Tibial nerve (tissue), 4 donors: ENCODE data around the gene PTX4. TPM values are rescaled to one million over a fixed set of nuclear protein-coding genes. Genes with fewer than 3 reads are reported as not detected.

Experiments
- DNase-seq, 2 donors: peaks; one replicate each; pipeline ENCODE4 v3.0.0-alpha.2; 2019; ENCODE audit warnings: low spot score in 2 of 2
- H3K27ac ChIP-seq, 4 donors: fragments of 200-600 bp; sonication (generic) in 3 of 4; one replicate each; pipeline ENCODE4 v1.5.1; 2017 to 2019; ENCODE audit warnings: mild to moderate bottlenecking in 1 of 4
- H3K27me3 ChIP-seq, 2 donors: fragments of 200-600 bp; sonication (generic) in 1 of 2; one replicate each; pipeline versions ENCODE4 v1.5.1 to v1.6.0; 2017 to 2019
- H3K36me3 ChIP-seq, 3 donors: fragments of 200-600 bp; sonication (generic); one replicate each; pipeline ENCODE4 v1.5.1; 2018 to 2019
- H3K4me1 ChIP-seq, 4 donors: fragments of 200-600 bp; sonication (generic) in 3 of 4; one replicate each; pipeline ENCODE4 v1.5.1; 2017 to 2019
- H3K4me3 ChIP-seq, 4 donors: fragments of 200-600 bp; sonication (generic) in 3 of 4; one replicate each; pipeline ENCODE4 v1.5.1; 2017 to 2019; ENCODE audit warnings: mild to moderate bottlenecking in 1 of 4, moderate library complexity in 1 of 4
- H3K9me3 ChIP-seq, 4 donors: fragments of 200-600 bp; sonication (generic) in 3 of 4; one replicate each; pipeline ENCODE4 v1.5.1; 2017 to 2019
- EP300 ChIP-seq, 2 donors: sonication (generic); formaldehyde crosslinking; IDR thresholded peaks; one replicate each; pipeline ENCODE4 v1.6.1; 2017; ENCODE audit warnings: antibody characterized with exemption in 2 of 2, mild to moderate bottlenecking in 1 of 2
- POLR2A ChIP-seq, 2 donors: fragments of 450-650 bp; IDR thresholded peaks; one replicate each; pipeline ENCODE4 v1.6.1; 2017; ENCODE audit warnings: antibody characterized with exemption in 2 of 2, mild to moderate bottlenecking in 2 of 2, moderate library complexity in 2 of 2
- WGBS, 2 donors: methylation state at CpG; one replicate each; pipeline ENCODE4 v1.1.5; 2018; 5-methylcytosine and 5-hydroxymethylcytosine counted together
- total RNA-seq, 4 donors: library from RNA; depleted of rRNA; stranded (reverse); fragments of >200 nt; gene quantifications; one replicate each; pipeline ENCODE4 v1.1.0, GENCODE V29; 2016
- TF ChIP-seq, protein P1 (sequence below), 5 experiments: fragments of 200-600 bp in 3 of 5; fragments of 450-650 bp in 2 of 5; sonication (generic) in 3 of 5; IDR thresholded peaks; one replicate each; pipeline ENCODE4 v1.5.1; 2016 to 2019; ENCODE audit warnings: antibody characterized with exemption in 5 of 5, mild to moderate bottlenecking in 3 of 5, moderate library complexity in 2 of 5

The PTX4 gene
- total RNA-seq, 4 donors from 2014 or later: not detected

DNA sequence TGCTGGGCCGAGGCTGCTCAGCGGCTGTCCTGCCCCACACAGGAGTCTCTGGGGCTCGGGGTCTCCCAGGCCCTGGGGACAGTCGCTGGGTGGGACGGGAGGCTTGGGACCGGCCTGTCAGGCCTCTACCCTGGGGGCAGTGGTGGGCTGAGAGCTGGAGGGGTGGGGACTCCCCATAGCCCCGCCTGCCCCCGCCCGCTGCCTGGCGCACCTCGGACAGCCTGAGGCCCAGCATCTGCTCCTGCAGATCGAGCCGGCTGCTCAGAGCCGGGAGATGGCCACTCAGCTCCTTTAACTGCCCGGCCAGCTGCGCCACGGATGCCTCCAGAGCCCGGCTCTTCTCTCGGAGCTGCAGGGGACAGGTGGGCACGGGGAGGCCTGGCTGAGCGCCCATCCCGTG lies 51.1 kb downstream of the PTX4 start:
- 78 to 90% methylated on average over 14 to 20 of the region's 22 CpGs for WGBS, 2 donors
- peaks cover 0 to 83% (median 0%) of the 10 kb centered on the region in 3 donors for H3K36me3 ChIP-seq
- H3K27ac ChIP-seq: no peak overlapping the region

DNA sequence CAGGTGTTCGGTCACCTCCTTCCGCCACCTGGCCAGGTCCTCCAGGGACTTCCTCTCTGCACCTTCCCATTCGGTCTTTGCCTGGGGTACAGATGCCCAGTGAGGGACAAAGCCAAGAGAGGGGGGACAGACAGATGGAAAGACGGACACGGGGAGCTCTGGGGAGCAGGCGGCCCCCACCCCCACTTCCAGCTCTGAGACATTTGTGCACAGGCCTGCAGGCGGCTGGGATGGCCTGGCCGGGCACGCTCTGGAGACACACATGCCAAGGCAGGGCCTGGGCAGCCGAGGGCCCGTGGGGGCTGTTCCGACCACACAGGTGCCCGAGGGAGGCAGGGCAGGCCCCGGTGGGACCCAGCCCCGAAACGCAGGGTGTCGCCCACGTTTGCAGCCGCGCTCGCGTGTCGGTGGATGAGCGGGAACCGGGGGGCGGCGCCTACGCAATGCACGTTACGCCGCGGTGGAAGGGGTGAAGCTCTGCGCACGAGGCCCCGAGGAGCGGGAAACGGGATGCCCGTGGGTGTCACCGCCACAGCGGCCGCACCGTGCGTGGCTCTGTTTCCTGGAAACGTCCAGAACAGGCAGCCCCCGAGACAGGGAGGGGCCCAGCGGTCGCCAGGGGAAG lies 51.9 kb downstream of the PTX4 start:
- 88 to 89% methylated on average over 47 of the region's 47 CpGs for WGBS, 2 donors
- H3K27ac ChIP-seq: no peak overlapping the region
- H3K9me3 ChIP-seq: no peaks in the 10 kb centered on the region
- DNase-seq: no peak
- no peak for TF ChIP-seq POLR2A (IDR thresholded peaks at IDR 0.05)
- TF ChIP-seq EP300 (IDR thresholded peaks at IDR 0.05): no peak
- TF ChIP-seq, protein P1, sequence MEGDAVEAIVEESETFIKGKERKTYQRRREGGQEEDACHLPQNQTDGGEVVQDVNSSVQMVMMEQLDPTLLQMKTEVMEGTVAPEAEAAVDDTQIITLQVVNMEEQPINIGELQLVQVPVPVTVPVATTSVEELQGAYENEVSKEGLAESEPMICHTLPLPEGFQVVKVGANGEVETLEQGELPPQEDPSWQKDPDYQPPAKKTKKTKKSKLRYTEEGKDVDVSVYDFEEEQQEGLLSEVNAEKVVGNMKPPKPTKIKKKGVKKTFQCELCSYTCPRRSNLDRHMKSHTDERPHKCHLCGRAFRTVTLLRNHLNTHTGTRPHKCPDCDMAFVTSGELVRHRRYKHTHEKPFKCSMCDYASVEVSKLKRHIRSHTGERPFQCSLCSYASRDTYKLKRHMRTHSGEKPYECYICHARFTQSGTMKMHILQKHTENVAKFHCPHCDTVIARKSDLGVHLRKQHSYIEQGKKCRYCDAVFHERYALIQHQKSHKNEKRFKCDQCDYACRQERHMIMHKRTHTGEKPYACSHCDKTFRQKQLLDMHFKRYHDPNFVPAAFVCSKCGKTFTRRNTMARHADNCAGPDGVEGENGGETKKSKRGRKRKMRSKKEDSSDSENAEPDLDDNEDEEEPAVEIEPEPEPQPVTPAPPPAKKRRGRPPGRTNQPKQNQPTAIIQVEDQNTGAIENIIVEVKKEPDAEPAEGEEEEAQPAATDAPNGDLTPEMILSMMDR (IDR thresholded peaks at IDR 0.05): no peak
- H3K36me3 ChIP-seq: peaks cover 0 to 77% (median 0%) of the 10 kb centered on the region in 3 donors
- peaks cover 0 to 5% of the 10 kb centered on the region in 2 donors for H3K27me3 ChIP-seq
- H3K4me1 ChIP-seq: no peaks in the 10 kb centered on the region
- no peak overlapping the region for H3K4me3 ChIP-seq

More for the DNA sequence above, 51.1 kb downstream of the PTX4 start:
- TF ChIP-seq EP300 (IDR thresholded peaks at IDR 0.05) (no peak), POLR2A (IDR thresholded peaks at IDR 0.05) (no peak)
- TF ChIP-seq, protein P1 (IDR thresholded peaks at IDR 0.05): no peak
- Histone ChIP-seq H3K4me3 (no peak overlapping the region), H3K27me3 (no peaks in the 10 kb centered on the region), H3K4me1 (no peaks in the 10 kb centered on the region), H3K9me3 (no peaks in the 10 kb centered on the region)
- DNase-seq: no peak

DNA sequence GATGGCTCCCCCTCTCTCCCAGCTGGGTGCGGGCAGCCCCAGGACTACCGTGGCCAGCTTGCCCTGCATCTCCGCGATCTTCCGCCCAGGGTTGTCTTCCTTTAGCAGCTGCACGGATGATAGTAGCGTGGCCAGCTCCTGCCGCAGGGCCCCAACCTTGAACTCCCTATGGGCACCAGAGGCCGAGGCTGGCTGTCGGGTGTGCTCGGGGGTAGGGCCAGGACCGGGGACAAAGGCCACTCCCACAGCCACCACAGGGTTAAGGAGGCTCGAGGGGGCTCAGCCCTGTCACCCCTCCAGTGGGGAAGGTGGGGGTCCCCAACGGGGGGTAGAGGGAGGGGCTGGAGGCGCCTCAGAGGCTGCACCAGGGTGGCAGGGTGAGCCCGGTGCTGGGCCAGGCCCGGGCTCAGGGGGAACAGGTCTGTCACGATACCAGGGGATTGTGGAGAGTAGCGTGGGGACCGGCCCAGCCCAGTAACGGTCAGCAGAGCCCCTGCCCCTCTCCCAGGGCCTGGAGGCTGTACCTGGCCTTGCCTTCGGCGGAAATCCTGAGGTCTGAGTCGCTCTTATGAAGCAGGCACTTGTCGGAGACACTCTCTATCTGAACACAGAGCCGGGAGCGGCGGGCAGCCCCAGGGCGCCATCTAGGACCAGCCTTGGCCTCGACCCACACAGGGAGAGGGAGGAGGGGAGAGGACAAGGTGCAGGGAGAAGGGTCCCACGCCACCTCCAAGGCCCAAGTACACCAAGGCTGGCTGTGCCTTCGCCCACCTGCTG lies 52.6 kb downstream of the PTX4 start:
- Histone ChIP-seq H3K9me3 (no peaks in the 10 kb centered on the region), H3K4me3 (no peak overlapping the region), H3K27ac (no peak overlapping the region), H3K36me3 (peaks cover 0 to 69% (median 0%) of the 10 kb centered on the region in 3 donors), H3K27me3 (peaks cover 0 to 13% of the 10 kb centered on the region in 2 donors), H3K4me1 (no peaks in the 10 kb centered on the region)
- 77 to 79% methylated on average over 20 to 32 of the region's 32 CpGs for WGBS, 2 donors
- no peak for TF ChIP-seq EP300 (IDR thresholded peaks at IDR 0.05)
- TF ChIP-seq, protein P1 (IDR thresholded peaks at IDR 0.05): no peak
- no peak for TF ChIP-seq POLR2A (IDR thresholded peaks at IDR 0.05)
- no peak for DNase-seq

Other genes starting within 250 kb of the PTX4 start
- gene TPSAB1, start 248.2 kb downstream of the PTX4 start, total RNA-seq: 10 to 100 TPM; 13.8 to 67.7 (median 28.5) TPM
- gene TPSD1, start 232.9 kb downstream of the PTX4 start, total RNA-seq: 10 to 100 TPM in 1 of 4 donors, 1 to 10 TPM in 2, not detected in 1; 2.7 to 14.0 (median 6.3) TPM
- 100 to 1,000 TPM in 3 of 4 donors, 10 to 100 TPM in 1; 87.3 to 161 (median 111) TPM for gene UBE2I, start 179.3 kb downstream of the PTX4 start, total RNA-seq
- 1 to 10 TPM in 3 of 4 donors, under 1 TPM in 1; 0.66 to 2.7 (median 2.3) TPM for gene BAIAP3, start 155.3 kb downstream of the PTX4 start, total RNA-seq
- 100 to 1,000 TPM in 3 of 4 donors, 10 to 100 TPM in 1; 72.2 to 122 (median 108) TPM for gene TSR3, start 137.1 kb downstream of the PTX4 start, total RNA-seq
- 100 to 1,000 TPM in 1 of 4 donors, 10 to 100 TPM in 3; 51.1 to 117 (median 71.6) TPM for gene GNPTG, start 137.0 kb downstream of the PTX4 start, total RNA-seq
- 10 to 100 TPM; 34.3 to 70.5 (median 45.0) TPM for gene UNKL, start 74.2 kb downstream of the PTX4 start, total RNA-seq
- 10 to 100 TPM in 3 of 4 donors, 1 to 10 TPM in 1; 8.7 to 18.6 (median 13.5) TPM for gene UQCC4, start 68.2 kb downstream of the PTX4 start, total RNA-seq
- gene PERCC1, start 57.9 kb downstream of the PTX4 start, total RNA-seq: 1 to 10 TPM in 1 of 4 donors, not detected in 3; 1.1 TPM
- 1 to 10 TPM in 2 of 4 donors, under 1 TPM in 1, not detected in 1; 0.44 to 3.0 (median 2.7) TPM for gene CCDC154, start 44.4 kb downstream of the PTX4 start, total RNA-seq
- gene CLCN7, start 13.9 kb downstream of the PTX4 start, total RNA-seq: 100 to 1,000 TPM in 2 of 4 donors, 10 to 100 TPM in 2; 38.7 to 136 (median 73.1) TPM
- gene TELO2, start 4.4 kb upstream of the PTX4 start, total RNA-seq: 10 to 100 TPM; 37.1 to 84.6 (median 45.3) TPM
- gene TMEM204, start 44.7 kb upstream of the PTX4 start, total RNA-seq: 10 to 100 TPM; 46.3 to 53.7 (median 48.9) TPM
- gene IFT140, start 123.1 kb upstream of the PTX4 start, total RNA-seq: 10 to 100 TPM; 26.8 to 49.5 (median 41.6) TPM
- 10 to 100 TPM; 11.6 to 30.6 (median 17.8) TPM for gene CRAMP1, start 123.4 kb upstream of the PTX4 start, total RNA-seq
- 10 to 100 TPM; 15.0 to 28.9 (median 16.1) TPM for gene JPT2, start 189.3 kb upstream of the PTX4 start, total RNA-seq
- gene MAPK8IP3, start 217.3 kb upstream of the PTX4 start, total RNA-seq: 100 to 1,000 TPM in 2 of 4 donors, 10 to 100 TPM in 2; 92.6 to 188 (median 99.5) TPM